ENCODE results near the gene ONECUT3. TPM values are rescaled to one million over a fixed set of nuclear protein-coding genes. Genes with fewer than 3 reads are reported as not detected.

The ONECUT3 gene
- total and polyA plus RNA-seq, 10 of the 15 experiments (the other 5 are each of a cell fraction or from before 2014, with no cell fraction given): not detected

GRCh38 chr19:1830568-1830967 lies 77.3 kb downstream of the ONECUT3 start:
- WGBS (ENCODE audit: insufficient coverage, insufficient replicate concordance, low lambda C conversion rate, missing lambda C conversion rate): 97% methylated on average over 15 of the region's 15 CpGs
- peaks cover under 1% of the 10 kb centered on the region for H3K79me2 ChIP-seq (ENCODE audit: control insufficient read depth, insufficient read depth, low read length)

More at GRCh38 chr19:1830568-1830967, 77.3 kb downstream of the ONECUT3 start:
- Histone ChIP-seq H3K9me3 (replicated peaks; ENCODE audit: control insufficient read depth, insufficient read depth, low read length) (no peaks in the 10 kb centered on the region), H3K36me3 (ENCODE audit: control insufficient read depth in 2 of 2, insufficient read depth in 2 of 2, low read length in 1 of 2) (peaks cover 2 to 4% of the 10 kb centered on the region in 2 experiments; a peak in 3 of 4 replicates), H4K20me1 (ENCODE audit: control insufficient read depth, insufficient read depth) (no peaks in the 10 kb centered on the region), H3K27ac (ENCODE audit: control insufficient read depth, insufficient read depth) (no peak overlapping the region), H2AFZ (ENCODE audit: control insufficient read depth, low read depth, low read length) (no peak overlapping the region), H3K9ac (ENCODE audit: control insufficient read depth, insufficient read depth, low read length) (no peak overlapping the region), H3K4me1 (ENCODE audit: control insufficient read depth, insufficient read depth, low read length) (no peaks in the 10 kb centered on the region), H3K4me2 (ENCODE audit: control insufficient read depth, insufficient read depth) (no peak overlapping the region), H3K4me3 (no peak overlapping the region), H3K27me3 (replicated peaks in 1 of 2; ENCODE audit: control insufficient read depth in 2 of 2, insufficient read depth in 2 of 2, low read length in 1 of 2) (no peaks in the 10 kb centered on the region)
- in situ Hi-C loops (cut with MboI) (no loop called here), intact Hi-C loops (cut with micrococcal nuclease; ENCODE audit: unreplicated experiment) (no loop called here)
- no peak for ATAC-seq
- SMC1A ChIA-PET (ENCODE audit: uncharacterized antibody, unreplicated experiment): no interaction called here
- RAD21 ChIA-PET (ENCODE audit: unreplicated experiment): no interaction called here
- no TSS peak for BruUV-seq (replicated peaks)
- CTCF ChIA-PET: interaction anchor here (2.7 kb wide), 1 partner anchor 8 kb away, joined by 19 read pairs; no protein-coding TSS in a partner anchor
- FAIRE-seq: no peak
- TF ChIP-seq HDAC6 (IDR thresholded peaks at IDR 0.05; ENCODE audit: unreplicated experiment) (no peak), RBBP5 (conservative IDR thresholded peaks at IDR 0.05) (no peak), YY1 (IDR thresholded peaks at IDR 0.05; ENCODE audit: low read depth, low read length) (no peak), MTA3 (IDR thresholded peaks at IDR 0.05; ENCODE audit: borderline replicate concordance, low read length) (no peak), SMAD1 (IDR thresholded peaks at IDR 0.05; ENCODE audit: low read depth, partially characterized antibody) (no peak), ZZZ3 (IDR thresholded peaks at IDR 0.05; ENCODE audit: control insufficient read depth, insufficient read length, low read depth) (no peak), JUND (IDR thresholded peaks at IDR 0.05; ENCODE audit: low read depth, low read length) (no peak), REST (IDR thresholded peaks at IDR 0.05; ENCODE audit: low read depth, low read length) (no peak), ZBTB40 (IDR thresholded peaks at IDR 0.05; ENCODE audit: borderline replicate concordance) (no peak), BMI1 (IDR thresholded peaks at IDR 0.05; ENCODE audit: borderline replicate concordance) (no peak)
- POLR2A ChIA-PET: interaction anchor here (0.6 kb wide), 1 partner anchor 229 kb away, joined by 4 read pairs; no protein-coding TSS in a partner anchor
- no peak for DNase-seq (ENCODE audit: low read depth, low spot score)
